Stomach (tissue), 4 donors: ENCODE data around the gene LDLRAD2.

Source experiments
- CTCF ChIP-seq, 7 experiments: fragments of 450-650 bp in 4 of 7; fragments of 200-600 bp in 3 of 7; sonication (generic) in 3 of 7; IDR thresholded peaks; one replicate each; pipeline ENCODE4 v1.5.1; 2016 to 2019; ENCODE audit warnings: antibody characterized with exemption in 7 of 7, control low read depth in 2 of 7, mild to moderate bottlenecking in 1 of 7
- EP300 ChIP-seq: sonication (generic); formaldehyde crosslinking; IDR thresholded peaks from one replicate; pipeline ENCODE4 v1.6.1; 2017; ENCODE audit warnings: antibody characterized with exemption
- POLR2AphosphoS5 ChIP-seq, 3 donors: sonication (generic); formaldehyde crosslinking; IDR thresholded peaks; one replicate each; pipeline ENCODE4 v1.6.1; 2016; ENCODE audit warnings: antibody characterized with exemption in 3 of 3

- TF ChIP-seq POLR2AphosphoS5 (IDR thresholded peaks at IDR 0.05) (no peak), CTCF (IDR thresholded peaks at IDR 0.05) (no peak), EP300 (no peak)
These were observed 3.0 kb downstream of the LDLRAD2 start for GRCh38 chr1:21814981-21815582.
